Endothelial cell of umbilical vein (primary cell): ENCODE data around the gene CNGA4. TPM values are rescaled to one million over a fixed set of nuclear protein-coding genes. Genes with fewer than 3 reads are reported as not detected.

ENCODE experiments used
- BruUV-seq: library from RNA; stranded (reverse); fragments of 400-500 nt; replicated peaks from 2 replicates; lab custom pipeline; 2021; lab: Mats Ljungman, UMichigan
- CTCF ChIA-PET: fragments of 300-600, 350-600 bp; sonication (Branson Sonifier 250); formaldehyde crosslinking; loops from one replicate; lab custom pipeline; 2021; ENCODE audit warnings: antibody characterized with exemption, inconsistent platforms; lab: Charles Lee
- POLR2A ChIA-PET: fragments of 300-600, 350-600 bp; sonication (Branson Sonifier 250); formaldehyde crosslinking; loops from one replicate; lab custom pipeline; 2021; ENCODE audit warnings: antibody characterized with exemption, inconsistent platforms; lab: Charles Lee
- DNase-seq: peaks from one replicate; pipeline ENCODE4 v3.0.0-alpha.2; 2011; ENCODE audit warnings: low read depth, low spot score
- FAIRE-seq: peaks from 2 replicates; lab custom pipeline; 2011; peaks lifted over from hg19 to GRCh38; lab: Jason Lieb, UNC
- H2AFZ ChIP-seq: 2 replicates; pipeline ENCODE4 v1.6.0; 2012; ENCODE audit warnings: low read depth, low read length, control low read depth, inconsistent platforms
- H3K27ac ChIP-seq: 2 replicates; pipeline ENCODE4 v1.5.1; 2011; ENCODE audit warnings: low read depth, mild to moderate bottlenecking, control low read depth, low read length, moderate library complexity; ENCODE audit not compliant: insufficient read depth
- H3K27me3 ChIP-seq, 2 experiments: 2 replicates each; pipeline versions ENCODE4 v1.6.0 to v1.6.1; 2011; ENCODE audit warnings: low read length in 2 of 2, mixed read lengths in 1 of 2; ENCODE audit not compliant: control insufficient read depth in 2 of 2, insufficient read depth in 2 of 2
- H3K36me3 ChIP-seq, 2 experiments: 2 replicates in 1 of 2; 3 replicates in 1 of 2; pipeline ENCODE4 v1.5.1; 2011; ENCODE audit warnings: low read length in 2 of 2, mild to moderate bottlenecking in 1 of 2, moderate library complexity in 1 of 2; ENCODE audit not compliant: control insufficient read depth in 2 of 2, insufficient read depth in 2 of 2; ENCODE audit errors: extremely low read depth in 1 of 2
- H3K4me1 ChIP-seq: 3 replicates; pipeline ENCODE4 v1.5.1; 2011; ENCODE audit warnings: mild to moderate bottlenecking, low read length; ENCODE audit not compliant: control insufficient read depth, insufficient read depth; ENCODE audit errors: extremely low read depth
- H3K4me2 ChIP-seq: 2 replicates; pipeline ENCODE4 v1.6.1; 2011; ENCODE audit warnings: low read length, control low read depth, mixed read lengths; ENCODE audit not compliant: insufficient read depth
- H3K4me3 ChIP-seq, 3 experiments: fragments of 200-600 bp in 1 of 3; sonication (generic), shearing (Covaris generic) in 1 of 3; replicated peaks in 1 of 3; 2 replicates each; pipeline ENCODE4 v1.5.1; 2011 to 2016; ENCODE audit warnings: control low read depth in 3 of 3, low read length in 3 of 3, mild to moderate bottlenecking in 2 of 3, inconsistent platforms in 1 of 3, low read depth in 1 of 3, moderate library complexity in 1 of 3; ENCODE audit not compliant: insufficient read depth in 1 of 3
- H3K79me2 ChIP-seq: 2 replicates; pipeline ENCODE4 v1.6.0; 2012; ENCODE audit warnings: low read length, inconsistent platforms; ENCODE audit not compliant: control insufficient read depth, insufficient read depth
- H3K9ac ChIP-seq: replicated peaks from 2 replicates; pipeline ENCODE3; 2011; ENCODE audit warnings: low read length, control low read depth; ENCODE audit not compliant: insufficient read depth; ENCODE audit errors: extremely low read depth
- H3K9me1 ChIP-seq: replicated peaks from 3 replicates; pipeline ENCODE4 v1.6.0; 2011; ENCODE audit warnings: mild to moderate bottlenecking, low read length; ENCODE audit not compliant: control insufficient read depth, insufficient read depth; ENCODE audit errors: extremely low read depth
- H3K9me3 ChIP-seq: replicated peaks from 2 replicates; pipeline ENCODE4 v1.5.1; 2012; ENCODE audit warnings: low read length, inconsistent platforms; ENCODE audit not compliant: control insufficient read depth, insufficient read depth
- H4K20me1 ChIP-seq: replicated peaks from 2 replicates; pipeline ENCODE3; 2011; ENCODE audit warnings: mild to moderate bottlenecking, low read length; ENCODE audit not compliant: control insufficient read depth, insufficient read depth; ENCODE audit errors: extremely low read depth
- CTCF ChIP-seq, 2 donors: IDR thresholded peaks; 1 replicate in 1 of 2; 2 replicates in 1 of 2; pipeline ENCODE4 v1.5.1; 2011; ENCODE audit warnings: low read length in 2 of 2, mild to moderate bottlenecking in 2 of 2, moderate library complexity in 2 of 2, control low read depth in 1 of 2, inconsistent platforms in 1 of 2, low read depth in 1 of 2; ENCODE audit not compliant: insufficient read depth in 1 of 2; ENCODE audit errors: extremely low read depth in 1 of 2
- EZH2 ChIP-seq: IDR thresholded peaks from 2 replicates; pipeline ENCODE4 v1.6.1; 2012; ENCODE audit warnings: borderline replicate concordance, low read depth, mild to moderate bottlenecking, moderate library complexity, low read length, inconsistent platforms; ENCODE audit not compliant: severe bottlenecking
- FOS ChIP-seq: IDR thresholded peaks from 2 replicates; pipeline ENCODE4 v1.6.1; 2011; ENCODE audit warnings: mild to moderate bottlenecking, low read length, moderate library complexity, borderline replicate concordance; ENCODE audit not compliant: insufficient read depth
- GATA2 ChIP-seq: IDR thresholded peaks from 2 replicates; pipeline ENCODE4 v1.7.0; 2011; ENCODE audit warnings: low read depth, mild to moderate bottlenecking, moderate library complexity, mixed read lengths, low read length; ENCODE audit not compliant: insufficient read length, insufficient read depth
- JUN ChIP-seq: IDR thresholded peaks from 2 replicates; pipeline ENCODE4 v1.6.1; 2011; ENCODE audit warnings: borderline replicate concordance, low read depth; ENCODE audit not compliant: insufficient read length, insufficient read depth
- MAX ChIP-seq: IDR thresholded peaks from 2 replicates; pipeline ENCODE4 v1.6.1; 2011; ENCODE audit not compliant: insufficient read depth, insufficient read length
- MYC ChIP-seq: IDR thresholded peaks from one replicate; pipeline ENCODE4 v1.6.1; 2011; ENCODE audit warnings: mild to moderate bottlenecking, low read depth, low read length
- POLR2A ChIP-seq: IDR thresholded peaks from 2 replicates; pipeline ENCODE4 v1.6.1; 2012; ENCODE audit warnings: low read depth, mild to moderate bottlenecking, control low read depth, low read length
- POLR2AphosphoS5 ChIP-seq: IDR thresholded peaks from 2 replicates; pipeline ENCODE4 v1.6.1; 2012; ENCODE audit warnings: low read depth, mild to moderate bottlenecking, control low read depth, low read length, moderate library complexity; ENCODE audit not compliant: insufficient read depth
- dilution Hi-C: fragments of 300-500 bp; cut with MboI; formaldehyde crosslinking; loops from one replicate; pipeline ENCODE4 v1.15.0; 2019; ENCODE audit warnings: low sequenced_read_pairs; ENCODE audit not compliant: extremely low pct_ligation_motif_present
- intact Hi-C: fragments of 100-400 bp; cut with micrococcal nuclease; formaldehyde crosslinking; loops from one replicate; pipeline ENCODE4 v1.10.0; 2022
- polyA plus RNA-seq, 4 experiments: library from polyadenylated mRNA; depleted of rRNA in 3 of 4; stranded (reverse) in 3 of 4; unstranded in 1 of 4; fragments of >200 nt; gene quantifications; 2 replicates each; pipeline versions ENCODE4 v1.2.1 to v1.2.3, GENCODE V29; 2011 to 2012; ENCODE audit warnings: missing spikeins in 1 of 4
- total RNA-seq: library from RNA; stranded (reverse); gene quantifications from 2 replicates; pipeline ENCODE4 v1.2.3, GENCODE V29; 2021

CNGA4 gene
- total and polyA plus RNA-seq, 2 donors (not counting 3 experiments of a cell fraction or from before 2014, with no cell fraction given), result 0.11 TPM; not detected in 1

- FAIRE-seq, result no peak
- DNase-seq, result no peak
- ChIA-PET POLR2A (no interaction called here), CTCF (interaction anchor here (0.8 to 4.3 kb wide), 8 partner anchors 9 to 145 kb away, joined by 3 to 40 read pairs (median 3); partner anchors contain the start of gene CCKBR)
- intact Hi-C loops (loop anchor here (1.0 to 10.0 kb wide), 4 partner anchors 15 to 1629 kb away; partner anchors contain the start of genes TRIM3, TRIM6 and TRIM68), dilution Hi-C loops (no loop called here)
- Histone ChIP-seq H3K9ac (peak overlapping the region; percentile 57), H3K79me2 (peaks cover 32% of the 10 kb centered on the region), H4K20me1 (no peaks in the 10 kb centered on the region), H3K4me1 (peaks cover 6% of the 10 kb centered on the region), H3K4me3 (peak overlapping the region; percentile 61 to 90 (median 77)), H3K4me2 (peak overlapping the region; percentile 90), H3K36me3 (no peaks in the 10 kb centered on the region), H3K27ac (peak overlapping the region; percentile 4), H3K27me3 (peaks cover 3 to 6% of the 10 kb centered on the region in 2 experiments), H3K9me1 (no peaks in the 10 kb centered on the region), H2AFZ (peak overlapping the region; percentile 89), H3K9me3 (no peaks in the 10 kb centered on the region)
- no TSS peak for BruUV-seq
- TF ChIP-seq EZH2, result no peak
- no peak for TF ChIP-seq POLR2AphosphoS5
- no peak for TF ChIP-seq POLR2A
- TF ChIP-seq MYC, result no peak
- no peak for TF ChIP-seq CTCF (IDR thresholded peaks at IDR 0.05; ENCODE audit: extremely low read depth in 1 of 2, insufficient read depth in 1 of 2, low read depth in 1 of 2, low read length in 2 of 2)
- no peak for TF ChIP-seq JUN
- TF ChIP-seq MAX, result no peak
- TF ChIP-seq GATA2, result no peak
- TF ChIP-seq FOS, result no peak
These were observed 4.9 kb upstream of the CNGA4 start for GRCh38 chr11:6233984-6234386.
